ENCODE measurements around the gene SERPING1. TPM values are rescaled to one million over a fixed set of nuclear protein-coding genes. Genes with fewer than 3 reads are reported as not detected.

Gene SERPING1
- 109 TPM for polyA plus RNA-seq (ENCODE audit: insufficient read length)

- peak; percentile 51 for DNase-seq
Observed at GRCh38 chr11:57597461-57597915, at the start of gene SERPING1. TSS of gene SERPING1 (plus strand) at chr11:57597685. CDS start at chr11:57598271, 586 bp downstream.

GRCh38 chr11:57547854-57548377 is 49.6 kb upstream of the SERPING1 start:
- no peak for DNase-seq

GRCh38 chr11:57549983-57550382 is 47.5 kb upstream of the SERPING1 start:
- no peak for DNase-seq

GRCh38 chr11:57551941-57552340 is 45.5 kb upstream of the SERPING1 start:
- no peak for DNase-seq

- no peak for DNase-seq
Observed at GRCh38 chr11:57552479-57552878, 45.0 kb upstream of the SERPING1 start.

- DNase-seq = no peak
Observed at GRCh38 chr11:57555393-57555792, 42.1 kb upstream of the SERPING1 start.

- DNase-seq = no peak
Observed at GRCh38 chr11:57556041-57556440, 41.4 kb upstream of the SERPING1 start.

- no peak for DNase-seq
Observed at GRCh38 chr11:57560146-57560545, 37.3 kb upstream of the SERPING1 start.

GRCh38 chr11:57562596-57562995 is 34.9 kb upstream of the SERPING1 start:
- no peak for DNase-seq

- DNase-seq = peak; percentile 27
Observed at GRCh38 chr11:57566005-57566904, 31.2 kb upstream of the SERPING1 start.

GRCh38 chr11:57566905-57567514 is 30.5 kb upstream of the SERPING1 start:
- peak; percentile 32 for DNase-seq

- peak; percentile 68 for DNase-seq
Observed at GRCh38 chr11:57567515-57568329, 29.8 kb upstream of the SERPING1 start, which contains the start of gene UBE2L6. TSS of gene UBE2L6 (minus strand) at chr11:57567672. CDS start at chr11:57567611, 61 bp downstream.

- DNase-seq = peak; percentile 87
Observed at GRCh38 chr11:57568330-57568766, 29.1 kb upstream of the SERPING1 start.

- no peak for DNase-seq
Observed at GRCh38 chr11:57571606-57572005, 25.9 kb upstream of the SERPING1 start.

- no peak for DNase-seq
Observed at GRCh38 chr11:57574061-57574460, 23.4 kb upstream of the SERPING1 start.

- DNase-seq = no peak
Observed at GRCh38 chr11:57584341-57584740, 13.1 kb upstream of the SERPING1 start.

- no peak for DNase-seq
Observed at GRCh38 chr11:57585301-57585700, 12.2 kb upstream of the SERPING1 start.

- no peak for DNase-seq
Observed at GRCh38 chr11:57586711-57587245, 10.7 kb upstream of the SERPING1 start.

GRCh38 chr11:57588046-57588710 is 9.3 kb upstream of the SERPING1 start:
- no peak for DNase-seq

- DNase-seq = no peak
Observed at GRCh38 chr11:57596266-57596885, 1.1 kb upstream of the SERPING1 start.

Measured in hindlimb muscle (tissue), 1 donor.